DMS114 treated with DMSO at 0.1 percent for 48 hours (cell line): ENCODE measurements around the gene ZRANB1.
"Not testable (repeated sequence)": the region's sequence is repeated elsewhere in the genome, so short reads cannot be mapped to it uniquely, and the experiment has no call there.

Source experiments
- DNase-seq: peaks from one replicate; lab custom pipeline; 2025; ENCODE audit not compliant: unreplicated experiment; lab: John Stamatoyannopoulos, UW

Gene ZRANB1

GRCh38 chr10:124962421-124962820 lies 20.5 kb downstream of the ZRANB1 start:
- no peak for DNase-seq

- DNase-seq, result no peak
Observed at GRCh38 chr10:124963866-124964720, 22.2 kb downstream of the ZRANB1 start.

- no peak for DNase-seq
Observed at GRCh38 chr10:124966008-124966407, 24.1 kb downstream of the ZRANB1 start.

DNA sequence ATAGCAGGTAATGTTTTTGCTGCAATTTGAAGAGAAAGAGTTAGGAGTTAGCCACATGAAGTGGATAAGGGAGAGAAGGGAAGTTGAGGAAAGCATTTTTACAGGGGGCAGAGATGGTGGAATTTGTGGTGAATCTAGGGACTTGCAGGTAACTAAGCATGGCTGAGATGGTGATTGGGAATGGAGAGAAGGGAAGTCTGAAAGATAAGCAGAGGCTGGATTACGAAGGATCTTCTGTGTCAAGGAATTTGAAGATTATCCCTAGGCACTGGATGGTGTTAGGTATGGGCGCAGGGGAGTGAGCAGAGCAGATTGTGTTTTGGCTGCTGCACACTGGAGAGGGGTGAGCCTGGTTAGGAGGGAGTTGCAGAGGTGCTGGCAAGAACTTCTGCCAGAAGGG lies 25.3 kb downstream of the ZRANB1 start:
- no peak for DNase-seq

- DNase-seq, result no peak
Observed at GRCh38 chr10:124971276-124971675, 29.4 kb downstream of the ZRANB1 start.

- no peak for DNase-seq
Observed at GRCh38 chr10:124972637-124973036, 30.7 kb downstream of the ZRANB1 start.

- DNase-seq, result no peak
Observed at GRCh38 chr10:124974131-124974530, 32.2 kb downstream of the ZRANB1 start.

GRCh38 chr10:124975977-124976514 lies 34.1 kb downstream of the ZRANB1 start:
- DNase-seq, result no peak

DNA sequence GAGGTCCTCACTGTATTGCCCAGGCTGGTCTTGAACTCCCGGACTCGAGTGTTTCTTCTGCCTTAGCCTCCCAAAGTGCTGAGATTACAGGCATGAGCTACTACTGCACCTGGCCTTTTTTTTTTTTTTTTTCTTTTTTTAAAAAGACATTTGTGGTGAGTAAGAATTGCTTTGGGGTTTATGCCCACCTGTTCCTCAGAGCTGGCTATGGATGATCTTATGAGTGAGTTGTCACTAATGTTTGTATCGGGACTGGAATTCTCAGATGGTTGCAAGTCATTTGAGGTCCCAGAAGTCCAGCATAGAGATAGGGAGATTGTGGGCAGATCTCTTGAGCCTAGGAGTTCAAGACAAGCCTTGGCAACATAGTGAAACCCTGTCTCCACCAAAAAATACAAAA lies 35.2 kb downstream of the ZRANB1 start:
- DNase-seq, result no peak

GRCh38 chr10:124977648-124978375 lies 35.9 kb downstream of the ZRANB1 start:
- DNase-seq, result no peak

- no peak for DNase-seq
Observed at GRCh38 chr10:124978376-124978725, 36.4 kb downstream of the ZRANB1 start.

DNA sequence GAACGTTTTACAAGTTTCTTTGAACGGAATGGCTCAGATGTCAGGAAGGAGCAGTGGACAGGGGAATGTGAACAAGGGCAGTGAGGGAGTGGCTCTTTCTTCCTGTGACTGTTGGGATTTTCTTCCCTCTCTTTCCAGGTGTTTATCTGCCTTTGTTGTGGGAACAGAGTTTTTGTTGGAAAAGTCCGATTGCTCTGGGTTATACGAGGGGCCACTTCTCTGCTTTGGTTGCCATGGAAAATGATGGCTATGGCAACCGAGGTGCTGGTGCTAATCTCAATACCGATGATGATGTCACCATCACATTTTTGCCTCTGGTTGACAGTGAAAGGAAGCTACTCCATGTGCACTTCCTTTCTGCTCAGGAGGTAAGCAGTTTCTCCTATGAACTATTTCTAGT lies 41.4 kb downstream of the ZRANB1 start:
- DNase-seq, result no peak

DNA sequence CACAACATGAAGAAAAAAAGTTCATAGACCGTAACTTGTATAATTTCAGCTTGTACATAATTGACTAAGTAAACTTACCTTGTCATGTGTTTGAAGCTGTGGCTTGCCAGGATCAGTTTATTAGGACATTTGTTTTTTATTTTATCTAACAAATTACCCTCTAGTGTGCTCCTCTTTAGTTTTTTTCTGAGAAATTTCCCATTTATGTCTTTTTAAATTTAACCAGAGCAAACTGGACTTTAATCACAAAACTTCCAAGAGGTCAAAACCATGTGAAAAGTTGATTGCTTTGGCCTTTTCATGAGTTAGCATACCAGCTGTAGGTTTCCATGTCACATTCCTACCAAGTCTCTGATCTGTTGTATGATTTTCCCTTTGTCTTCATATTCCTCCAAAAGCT lies 42.5 kb downstream of the ZRANB1 start:
- DNase-seq, result no peak

GRCh38 chr10:124985162-124985561 lies 43.2 kb downstream of the ZRANB1 start:
- DNase-seq, result no peak

- no peak for DNase-seq
Observed at GRCh38 chr10:124987788-124988187, 45.9 kb downstream of the ZRANB1 start.

DNA sequence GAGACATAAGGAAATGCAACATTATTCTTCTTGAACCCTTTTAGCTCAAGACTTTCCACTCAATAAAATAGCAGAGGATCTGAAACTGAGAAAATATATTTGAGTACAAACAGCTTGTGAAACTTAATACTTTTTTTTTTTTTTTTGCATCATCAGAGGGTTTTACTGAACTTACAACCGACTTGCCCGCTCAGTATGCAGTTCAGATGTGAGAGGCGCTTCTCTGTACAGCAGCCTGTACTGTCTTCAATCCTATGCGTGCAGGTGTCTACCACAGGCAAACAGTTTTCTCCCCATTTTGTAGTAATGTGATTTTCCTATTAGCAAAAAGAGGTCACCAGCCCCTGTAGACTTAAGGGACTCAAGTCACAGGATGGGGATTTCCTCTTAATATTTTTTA lies 46.8 kb downstream of the ZRANB1 start:
- not testable (repeated sequence) for DNase-seq

GRCh38 chr10:124989526-124989925 lies 47.6 kb downstream of the ZRANB1 start:
- DNase-seq, result no peak

DNA sequence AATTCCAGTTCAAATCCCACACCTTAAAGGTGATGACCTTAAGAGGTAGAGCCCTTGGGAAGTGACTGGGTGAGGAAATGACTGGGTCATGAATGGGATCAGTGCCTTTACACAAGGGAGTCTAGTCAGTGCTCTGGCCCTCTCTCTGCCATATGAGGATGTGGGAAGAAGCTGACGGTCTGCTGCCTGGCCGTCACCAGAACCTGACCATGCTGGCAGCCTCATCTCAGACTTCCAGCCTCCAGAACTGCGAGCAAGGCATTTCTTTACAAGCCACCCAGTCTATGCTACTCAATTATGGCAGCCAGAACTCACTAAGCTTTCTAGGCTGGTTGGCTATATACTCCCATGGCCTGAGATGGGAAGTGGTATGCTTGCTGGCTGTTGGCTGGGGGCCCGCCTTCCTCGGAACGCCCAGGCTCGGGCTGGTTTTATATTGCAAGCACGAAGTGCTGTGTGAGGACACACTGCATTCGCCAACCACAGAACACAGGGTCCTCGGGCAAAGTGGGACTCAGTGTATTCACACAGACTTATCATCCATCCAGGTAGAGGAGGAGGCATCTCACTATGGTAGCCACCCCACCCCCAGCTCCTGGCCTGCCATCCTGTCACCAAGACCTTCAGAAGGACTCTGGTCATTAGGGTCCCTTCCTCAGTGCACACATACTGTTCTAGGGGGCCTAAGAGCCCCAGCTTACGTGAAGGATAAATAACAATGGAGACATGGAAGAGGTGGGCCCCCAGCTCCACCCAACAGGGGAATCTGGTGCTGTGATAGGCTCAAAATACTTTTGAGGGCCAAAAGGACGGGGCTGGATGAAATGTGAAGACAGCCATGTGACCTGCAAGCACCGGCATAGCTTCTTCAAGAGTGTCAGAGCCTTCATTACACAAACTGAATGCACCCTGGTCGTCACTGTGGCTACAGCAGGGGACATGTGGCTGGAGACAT lies 49.0 kb downstream of the ZRANB1 start:
- DNase-seq, result no peak

DNA sequence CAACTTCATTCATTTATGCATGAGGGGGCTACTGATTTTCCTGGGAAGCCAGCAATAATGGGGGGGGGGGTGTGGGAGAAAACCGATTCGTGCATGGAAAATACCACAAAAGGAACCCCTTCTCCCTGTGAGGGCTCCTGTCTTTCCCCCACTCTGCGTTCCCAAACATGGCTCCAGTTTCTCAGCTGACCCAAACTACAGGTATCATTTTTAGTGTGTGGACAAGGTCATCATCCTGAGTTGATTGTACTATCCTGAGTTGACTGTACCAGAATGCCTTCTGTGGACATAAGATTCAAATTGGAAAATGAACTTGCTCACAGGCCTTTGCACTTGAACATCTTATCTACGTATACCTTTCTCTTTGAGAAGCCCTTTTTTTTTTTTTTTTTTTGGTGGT lies 49.9 kb downstream of the ZRANB1 start:
- DNase-seq, result no peak

GRCh38 chr10:124992462-124993344 lies 50.8 kb downstream of the ZRANB1 start:
- DNase-seq, result peak; percentile 43
